CD4-positive, alpha-beta T cell treated with Interleukin-10 for 1 hour (primary cell): ENCODE measurements around the gene LRRN4.
"Not testable (repeated sequence)": the region's sequence is repeated elsewhere in the genome, so short reads cannot be mapped to it uniquely, and the experiment has no call there.

Experiments used
- DNase-seq: peaks from one replicate; pipeline ENCODE4 v3.0.0-alpha.2; 2020

LRRN4 gene

DNA sequence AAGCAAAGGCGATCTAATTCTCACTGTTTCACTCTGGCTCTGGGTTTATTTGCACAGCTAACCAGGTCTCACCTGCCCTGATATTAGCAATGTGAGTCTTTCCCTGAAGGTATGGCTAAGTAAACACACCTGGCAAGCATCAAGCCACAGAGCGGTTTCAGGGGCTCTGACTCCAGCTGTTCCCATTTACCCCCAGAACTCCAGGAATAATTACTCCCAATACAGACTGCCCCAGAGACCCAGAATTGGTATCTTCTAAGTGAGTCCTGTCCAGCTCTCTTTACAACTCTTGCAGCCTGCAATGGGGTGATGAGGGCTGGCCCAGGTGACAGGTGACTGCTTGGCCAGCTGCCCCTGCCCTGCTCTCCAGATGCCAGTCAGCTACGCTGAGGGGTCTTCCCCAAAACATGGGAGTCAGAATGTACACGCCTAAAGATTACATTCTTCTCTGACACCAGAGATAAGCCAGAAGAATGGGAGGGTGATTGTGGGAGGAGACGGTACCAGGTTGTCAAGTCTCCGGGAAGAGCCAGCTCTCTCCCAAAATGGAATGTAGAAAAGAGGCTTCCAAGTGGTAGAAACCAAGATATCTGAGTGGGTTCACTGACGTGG, 4.9 kb upstream of the LRRN4 start:
- DNase-seq = no peak

DNA sequence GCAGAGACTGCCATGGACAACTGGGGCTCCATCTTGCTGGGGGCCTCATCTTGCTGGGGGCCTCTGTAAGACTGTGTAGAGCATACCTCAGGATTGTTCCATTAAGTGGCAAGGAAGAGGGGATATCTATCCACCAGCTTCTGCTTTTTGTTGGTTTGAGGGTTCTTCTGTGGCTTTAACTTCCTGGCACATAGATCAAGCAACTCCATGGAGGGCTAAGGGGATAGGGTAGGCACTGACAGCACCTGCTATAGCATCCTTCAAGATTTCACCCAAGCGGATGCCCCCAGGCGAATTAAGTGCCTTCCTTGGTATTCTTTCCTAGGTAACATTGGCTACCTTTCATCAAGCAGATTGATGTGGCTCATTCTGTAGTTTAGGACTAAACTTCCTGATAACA, 3.8 kb upstream of the LRRN4 start:
- no peak for DNase-seq

DNA sequence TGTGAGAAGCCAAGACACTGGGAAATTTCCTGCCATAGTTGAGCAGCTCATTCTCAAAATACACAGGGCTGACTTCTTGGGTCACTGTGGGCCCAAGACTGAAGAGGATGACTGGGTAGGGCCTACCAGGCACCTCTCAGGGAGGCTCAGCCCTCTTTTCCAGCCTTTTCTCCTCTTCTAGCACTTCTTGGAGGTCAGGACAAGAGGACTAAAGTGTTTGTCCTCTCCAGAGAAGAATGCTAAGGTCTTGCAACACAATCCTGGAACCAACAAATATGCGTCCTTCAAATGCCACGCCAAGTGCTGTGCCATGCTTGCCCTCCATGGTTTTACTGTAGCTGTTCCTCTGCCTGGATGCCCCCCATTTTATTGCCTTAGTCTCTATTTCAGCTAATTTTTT, 3.3 kb upstream of the LRRN4 start:
- no peak for DNase-seq

DNA sequence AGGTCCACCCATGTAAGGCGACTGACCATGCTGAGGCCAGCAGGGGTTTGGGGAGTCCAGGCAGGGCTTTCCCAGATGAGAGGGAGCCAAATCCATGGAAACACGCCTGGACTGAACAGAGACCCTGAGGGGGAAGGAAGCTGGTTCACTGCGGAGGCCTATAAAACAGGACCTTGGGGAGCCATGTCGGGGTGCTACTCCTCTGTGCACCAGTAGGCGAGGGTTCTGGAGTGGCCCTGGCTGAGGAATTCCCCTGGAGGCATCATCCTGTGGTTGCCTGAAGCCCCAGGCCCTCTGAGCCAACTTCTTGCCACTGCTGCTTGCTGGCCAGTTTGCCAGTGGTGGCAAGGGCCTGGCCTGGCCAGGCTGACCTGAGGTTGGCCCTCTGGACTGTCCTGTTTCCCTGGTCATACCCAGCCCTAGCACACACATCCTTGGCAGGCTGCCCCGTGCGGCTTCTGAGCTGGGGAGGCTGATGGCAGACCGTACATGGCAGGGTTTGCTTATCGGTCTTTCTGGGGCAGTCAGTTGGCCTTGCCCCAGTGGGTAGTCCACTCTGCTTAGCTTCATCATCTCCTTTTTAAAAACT, 2.2 kb upstream of the LRRN4 start:
- DNase-seq = no peak

DNA sequence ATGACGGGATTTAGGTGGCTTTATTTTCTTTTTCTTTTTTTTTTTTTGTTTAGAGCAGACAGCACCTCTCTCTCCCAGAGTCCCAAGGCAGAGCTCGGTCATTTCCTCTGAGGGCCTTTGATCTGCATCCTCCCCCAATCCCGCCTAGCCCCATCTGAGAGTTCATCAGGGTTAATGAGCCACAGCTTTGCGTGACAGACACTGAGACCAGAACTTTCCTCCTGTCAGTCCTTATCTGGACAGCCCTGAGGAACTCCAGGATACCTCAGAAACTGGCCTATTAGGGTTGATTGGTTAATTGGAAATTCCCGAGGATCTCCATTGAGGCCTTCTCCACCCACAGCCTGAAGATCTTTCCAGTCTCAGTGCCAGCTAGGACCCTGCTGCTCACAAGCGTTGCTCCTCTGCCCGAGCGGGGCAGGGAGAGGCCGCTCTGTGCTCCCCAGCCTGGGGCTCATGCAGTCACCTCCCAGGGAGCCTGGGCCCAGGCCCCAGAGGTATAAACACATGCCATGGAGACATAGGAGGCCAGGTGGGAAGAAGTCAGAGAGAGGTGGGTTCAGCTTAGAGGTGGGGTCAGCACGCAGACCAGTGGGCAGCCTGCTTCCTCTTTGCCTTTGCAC, 1.4 kb upstream of the LRRN4 start:
- DNase-seq = no peak

DNA sequence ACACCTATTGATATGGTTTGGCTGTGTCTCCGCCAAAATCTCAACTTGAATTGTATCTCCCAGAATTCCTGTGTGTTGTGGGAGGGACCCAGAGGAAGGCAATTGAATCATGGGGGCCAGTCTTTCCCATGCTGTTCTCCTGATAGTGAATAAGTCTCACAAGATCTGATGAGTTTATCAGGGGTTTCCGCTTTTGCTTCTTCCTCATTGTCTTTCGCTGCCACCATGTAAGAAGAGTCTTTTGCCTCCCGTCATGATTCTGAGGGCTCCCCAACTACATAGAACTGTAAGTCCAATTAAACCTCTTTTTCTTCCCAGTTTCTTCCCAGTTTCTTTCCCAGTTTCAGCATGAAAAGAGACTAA, 810 bp upstream of the LRRN4 start:
- not testable (repeated sequence) for DNase-seq

DNA sequence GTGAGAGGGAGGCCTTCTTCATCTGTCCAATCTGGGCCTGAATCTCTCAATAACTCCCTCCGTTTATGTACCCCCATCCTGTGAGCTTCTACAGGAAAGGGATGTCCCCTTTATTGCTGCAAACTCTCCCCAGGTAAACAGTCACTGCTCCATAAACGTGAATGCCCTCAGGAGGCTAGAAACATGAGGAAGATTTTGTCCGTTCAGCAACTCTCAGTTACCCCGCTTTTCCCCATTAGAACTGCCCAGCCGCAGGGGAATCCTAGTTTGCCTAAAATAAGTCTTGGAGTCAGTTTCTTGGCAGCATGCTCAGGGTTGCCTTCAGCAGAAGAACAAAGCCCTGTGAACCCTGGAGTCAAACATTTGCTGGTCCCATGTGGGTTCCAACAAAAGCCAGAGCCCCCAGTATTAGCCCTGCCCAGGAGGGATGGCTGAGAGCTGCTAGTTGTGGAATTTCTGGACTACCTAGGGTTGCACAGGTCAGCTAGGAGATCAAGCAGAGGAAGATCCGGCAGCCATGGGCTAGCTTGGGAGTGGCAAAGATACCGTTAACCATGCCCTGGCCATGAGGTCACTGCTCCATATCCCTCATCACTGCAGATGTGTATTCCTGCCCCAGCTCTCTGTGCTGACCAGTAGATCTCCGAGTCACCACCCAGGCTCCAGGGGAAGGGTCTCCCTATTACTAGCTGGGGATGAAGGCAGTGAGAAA, 640 bp downstream of the LRRN4 start:
- no peak for DNase-seq

DNA sequence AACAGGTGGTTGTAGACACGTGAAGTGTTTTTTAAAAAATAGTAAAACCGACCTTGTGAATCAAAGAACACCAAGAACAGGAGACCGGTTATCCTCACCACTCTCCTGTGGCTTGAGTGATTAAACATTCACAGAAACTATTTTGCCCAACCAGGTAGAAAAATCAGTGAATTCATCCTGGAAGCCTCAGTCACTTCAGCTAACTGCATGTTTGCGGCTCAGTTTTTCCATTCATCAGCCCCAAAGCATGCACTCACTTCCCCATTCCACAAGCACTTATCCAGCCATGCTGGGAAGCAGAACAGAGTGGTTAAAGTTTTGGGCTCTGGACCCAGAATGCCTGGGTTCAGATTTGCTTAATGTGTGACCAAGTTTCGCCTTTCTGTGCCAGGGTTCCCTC, 2.4 kb downstream of the LRRN4 start:
- no peak for DNase-seq

DNA sequence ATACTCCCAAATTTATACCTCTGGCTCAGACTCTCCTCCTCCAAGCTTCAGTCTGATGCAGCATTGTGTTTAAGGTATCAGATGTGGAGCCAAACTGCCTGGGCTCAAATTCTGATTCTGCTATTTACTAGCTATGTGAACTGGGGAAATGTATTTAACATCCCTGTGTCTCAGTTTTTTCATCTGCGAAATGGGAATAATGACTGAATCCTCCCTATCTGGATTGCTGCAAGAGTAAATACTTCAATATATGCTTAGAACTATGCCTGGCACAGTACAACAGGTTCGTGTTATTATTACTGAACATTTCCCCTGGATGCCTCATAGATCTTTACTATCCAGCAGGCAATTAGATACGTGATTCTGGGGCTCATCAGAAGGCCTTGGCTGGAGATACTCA, 5.5 kb downstream of the LRRN4 start:
- DNase-seq = no peak

DNA sequence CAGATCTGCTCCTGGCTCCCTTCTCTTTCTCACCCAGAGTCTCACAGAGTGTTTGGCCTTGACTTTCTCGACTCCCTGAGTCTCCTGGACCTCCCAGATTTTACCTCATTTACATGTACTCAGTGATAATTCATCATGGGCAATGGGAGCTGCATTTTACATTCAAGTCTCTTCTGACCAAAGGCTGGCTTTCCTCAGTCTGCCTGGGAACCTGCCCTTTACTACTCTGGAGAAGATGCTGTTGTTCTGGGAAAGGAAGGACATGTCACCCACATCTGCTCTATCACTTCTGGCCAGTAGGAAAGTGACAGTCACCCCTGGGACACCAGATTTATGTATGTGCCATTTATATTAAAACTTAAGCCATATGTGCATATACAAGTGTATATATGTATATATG, 7.4 kb downstream of the LRRN4 start:
- no peak for DNase-seq

DNA sequence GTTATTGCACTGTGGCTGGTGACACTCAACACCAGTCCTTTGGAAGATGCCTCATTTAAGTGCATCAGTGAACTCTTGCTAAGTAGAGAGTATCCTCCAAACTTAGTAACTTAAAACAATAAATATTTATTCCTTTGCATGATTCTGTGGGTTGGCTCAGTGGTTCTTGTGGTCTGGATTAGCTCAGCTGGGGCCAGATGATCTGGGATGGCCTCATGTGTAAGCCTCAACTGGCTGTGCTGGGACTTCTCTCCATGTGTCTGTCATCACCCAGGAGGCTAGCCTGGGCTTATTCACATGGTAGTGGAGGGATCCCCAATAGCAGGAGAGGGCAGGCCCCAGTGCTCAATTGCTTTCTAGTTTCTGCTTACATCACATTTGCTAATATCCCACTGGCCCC, 8.3 kb downstream of the LRRN4 start:
- DNase-seq = no peak

DNA sequence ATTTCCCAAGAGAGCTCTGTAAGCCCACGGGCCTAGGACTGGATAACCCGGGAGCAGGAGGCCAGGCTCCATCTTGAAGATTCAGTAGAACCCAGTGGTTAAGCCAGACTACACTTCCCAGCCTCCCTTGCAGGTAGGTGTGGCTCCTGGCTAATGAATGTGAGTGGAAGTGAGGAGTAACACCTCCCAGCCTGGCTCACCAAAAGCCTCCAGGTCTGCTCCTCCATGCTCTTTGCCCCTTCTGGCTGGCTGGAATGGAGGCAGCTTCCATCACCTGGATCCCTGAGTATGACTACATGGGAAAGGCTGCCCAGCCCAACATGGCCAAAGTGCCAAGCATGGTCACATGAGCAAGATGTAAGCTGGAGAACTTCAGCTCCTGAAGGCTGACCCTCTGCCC, 9.7 kb downstream of the LRRN4 start:
- DNase-seq = no peak

DNA sequence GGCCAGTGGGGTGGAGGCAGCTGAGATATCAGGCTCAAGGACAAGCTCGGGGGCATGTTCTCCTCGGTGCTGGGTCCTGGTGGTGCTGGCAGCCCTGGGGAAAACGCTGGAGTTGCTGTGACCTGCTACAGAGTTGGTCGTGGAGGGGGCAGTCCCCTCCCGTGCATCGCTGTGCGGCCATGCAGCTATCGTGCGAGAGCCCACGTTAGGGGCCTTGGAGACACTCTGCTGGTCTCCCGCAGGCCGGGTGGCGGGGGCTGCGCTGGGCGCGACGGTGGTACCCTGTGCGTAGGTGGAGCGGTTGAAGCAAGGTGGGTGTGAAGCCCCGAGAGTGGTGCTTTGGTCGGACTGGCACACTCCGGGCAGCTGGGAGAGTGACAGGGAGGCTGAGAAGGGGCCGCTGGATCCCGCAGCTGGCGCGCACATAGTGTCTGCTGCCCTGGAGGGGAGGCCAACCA, 12.0 kb downstream of the LRRN4 start:
- no peak for DNase-seq

DNA sequence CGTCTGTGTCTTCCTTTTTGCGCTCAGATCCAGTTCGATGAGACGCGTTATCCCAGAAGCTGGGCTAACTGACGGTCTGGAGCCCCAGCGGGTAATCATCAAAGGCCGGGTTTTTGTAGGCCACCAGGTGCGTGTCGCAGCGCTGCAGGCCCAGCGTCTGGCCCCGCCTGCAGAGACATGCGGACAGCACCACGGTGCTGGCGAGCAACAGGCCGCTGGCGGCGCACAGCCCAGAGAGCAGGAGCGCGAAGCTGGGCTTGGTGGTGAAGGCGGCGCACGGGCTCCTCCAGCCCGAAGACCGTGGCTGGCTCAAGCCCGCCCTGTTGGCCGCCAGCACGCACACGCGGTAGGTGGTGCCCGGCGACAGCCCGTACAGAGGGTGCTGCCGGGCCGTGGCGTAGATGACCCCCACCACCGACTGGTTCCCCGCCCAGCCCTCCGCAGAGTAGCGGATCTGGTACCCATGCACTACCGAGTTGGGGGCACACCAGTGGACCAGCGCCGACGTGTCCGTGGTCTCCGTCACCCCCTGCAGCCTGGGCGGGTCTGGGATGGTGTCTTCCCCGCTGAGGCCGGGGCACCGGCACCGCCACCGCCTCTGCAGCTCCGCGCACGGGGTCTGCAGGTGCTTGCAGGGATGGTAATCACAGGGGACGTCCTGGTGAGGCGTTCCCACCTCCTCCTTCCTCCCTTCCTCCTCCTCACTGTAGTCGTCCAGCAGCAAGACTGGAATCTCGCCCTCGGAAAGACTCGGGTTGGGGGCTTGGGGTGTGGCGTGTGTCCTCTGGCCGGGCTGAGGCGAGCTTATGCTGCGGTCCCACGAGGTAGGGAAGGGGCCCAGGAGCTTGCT, 12.7 kb downstream of the LRRN4 start:
- DNase-seq = no peak

DNA sequence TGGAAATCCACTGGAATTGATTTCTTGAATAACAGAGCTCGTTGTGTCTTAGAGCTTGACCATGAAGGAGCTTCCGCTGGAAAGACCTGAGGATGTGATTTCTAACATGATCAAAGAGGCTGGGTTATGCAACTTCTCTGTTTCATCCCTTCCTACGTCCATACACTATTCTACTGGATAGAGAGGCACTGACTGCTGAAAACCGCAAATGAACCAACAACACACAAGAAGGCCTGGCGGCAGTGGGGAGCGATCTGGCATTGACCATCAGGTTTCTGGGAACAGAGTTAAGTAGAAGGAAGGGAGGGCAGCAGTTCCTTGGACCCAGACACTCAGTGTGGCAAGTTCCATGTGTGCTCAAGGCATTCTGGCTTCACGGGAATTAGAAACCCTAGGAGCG, 13.3 kb downstream of the LRRN4 start:
- no peak for DNase-seq

DNA sequence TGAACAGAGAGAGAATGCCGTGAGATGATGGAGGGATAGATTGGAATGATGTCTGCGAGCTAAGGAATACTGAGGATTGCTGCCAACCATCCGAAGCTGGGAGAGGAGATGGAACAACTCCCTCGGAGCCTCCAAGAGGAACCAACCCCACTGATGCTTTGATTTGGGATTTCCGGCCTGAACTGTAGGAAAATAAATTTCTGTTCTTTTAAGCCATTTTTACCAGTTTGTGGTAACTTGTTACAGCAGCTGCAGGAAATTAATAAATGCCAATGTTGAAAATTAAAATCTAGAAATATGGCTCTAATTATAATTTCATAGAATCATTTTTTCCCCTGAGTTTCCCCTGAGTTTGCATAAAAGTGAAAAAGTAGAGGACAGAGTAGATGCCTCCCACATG, 14.1 kb downstream of the LRRN4 start:
- DNase-seq = no peak

DNA sequence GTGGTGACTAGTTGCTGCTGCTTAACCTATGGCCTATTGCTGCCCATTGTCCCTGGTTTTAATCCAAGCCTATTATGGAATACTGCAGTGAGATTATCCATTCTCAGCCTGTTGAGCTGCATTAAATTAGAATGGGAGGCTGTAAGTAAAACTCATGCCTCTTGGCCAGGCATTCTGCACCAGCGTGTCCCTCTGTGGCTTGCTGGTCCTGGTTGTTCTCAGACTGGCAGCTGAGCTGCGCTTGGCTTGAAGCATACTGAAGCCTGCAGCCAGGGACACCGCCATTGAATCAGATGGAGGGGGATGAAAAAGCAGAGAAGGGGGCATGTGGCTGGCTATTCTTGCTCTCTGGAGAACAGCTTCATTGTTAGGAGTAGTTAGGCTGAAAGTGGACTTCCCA, 15.6 kb downstream of the LRRN4 start:
- no peak for DNase-seq

DNA sequence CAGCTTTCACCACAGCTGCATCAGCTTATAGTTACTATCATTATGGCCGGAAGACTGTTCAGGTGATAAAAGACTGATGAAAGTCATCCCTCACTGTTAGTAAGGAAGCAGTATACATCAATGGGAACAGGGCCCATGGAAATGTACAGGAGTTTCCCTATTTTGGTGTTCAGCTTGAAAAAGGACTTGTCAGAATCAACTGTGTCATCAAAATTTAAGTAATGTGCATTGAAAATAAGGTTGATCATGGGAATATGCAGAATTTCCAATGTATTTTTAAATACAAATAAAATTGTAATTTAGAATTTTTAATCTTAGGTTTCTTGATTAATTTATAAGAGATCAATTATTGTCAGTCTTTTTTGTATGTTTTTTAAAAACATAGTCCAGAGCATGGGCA, 16.8 kb downstream of the LRRN4 start:
- no peak for DNase-seq

DNA sequence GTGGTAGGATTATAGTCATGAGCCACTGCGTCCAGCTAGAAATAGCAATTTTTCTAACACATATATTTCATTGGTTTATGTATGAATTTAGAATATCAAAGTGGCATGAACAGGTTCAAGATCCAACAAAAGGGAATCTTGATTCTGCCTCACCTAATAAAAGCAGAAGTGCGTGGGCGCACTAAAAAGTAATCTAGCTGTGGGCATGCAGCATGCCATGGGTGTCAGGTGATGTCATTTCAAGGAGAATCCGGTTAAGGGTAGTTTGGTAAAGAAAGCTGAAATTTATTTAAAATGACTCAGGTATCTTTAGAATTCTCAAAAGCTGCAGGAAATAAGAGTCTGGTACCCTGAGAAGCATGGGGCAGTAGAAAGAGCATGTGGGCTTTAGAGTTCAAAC, 17.6 kb downstream of the LRRN4 start:
- DNase-seq = no peak

DNA sequence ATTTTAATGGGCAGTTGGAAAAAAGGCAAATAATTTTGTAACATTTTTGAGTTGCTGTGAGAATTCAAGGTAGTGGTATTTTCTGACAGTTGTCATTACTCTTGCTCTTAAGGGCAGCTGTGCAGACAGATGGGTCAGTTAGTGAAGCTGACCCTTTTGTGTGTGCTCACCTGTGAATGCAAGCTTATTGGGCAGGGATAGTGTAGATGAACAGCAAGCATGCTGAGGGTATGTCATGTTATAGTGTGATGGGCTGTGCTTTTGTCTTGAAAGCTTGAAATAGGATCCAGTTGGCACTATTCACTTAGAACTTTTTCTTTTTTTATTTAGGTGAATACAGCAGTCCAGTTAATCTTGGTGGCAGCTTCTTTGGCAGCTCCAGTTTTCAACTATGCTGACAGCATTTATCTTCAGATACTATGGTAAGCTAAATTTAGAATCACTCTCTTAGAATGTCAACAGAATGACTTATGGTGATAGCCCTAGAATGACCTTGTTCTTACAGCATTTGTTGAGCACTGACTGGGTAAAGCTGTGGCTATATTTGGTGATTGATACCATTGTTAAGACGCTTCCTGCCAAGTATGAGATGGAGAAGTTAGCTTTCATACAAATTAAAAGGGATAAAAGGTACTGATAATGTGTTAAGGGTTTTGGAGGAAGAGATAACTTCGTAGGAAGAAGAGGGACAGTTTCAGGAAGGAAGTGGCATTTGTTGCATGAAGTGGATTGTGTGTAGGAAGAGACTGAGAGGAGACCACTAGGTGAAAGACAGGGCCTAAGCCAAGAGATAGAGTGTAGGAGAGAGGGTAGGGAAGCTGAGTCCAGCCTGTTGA, 19.5 kb downstream of the LRRN4 start:
- DNase-seq = no peak

DNA sequence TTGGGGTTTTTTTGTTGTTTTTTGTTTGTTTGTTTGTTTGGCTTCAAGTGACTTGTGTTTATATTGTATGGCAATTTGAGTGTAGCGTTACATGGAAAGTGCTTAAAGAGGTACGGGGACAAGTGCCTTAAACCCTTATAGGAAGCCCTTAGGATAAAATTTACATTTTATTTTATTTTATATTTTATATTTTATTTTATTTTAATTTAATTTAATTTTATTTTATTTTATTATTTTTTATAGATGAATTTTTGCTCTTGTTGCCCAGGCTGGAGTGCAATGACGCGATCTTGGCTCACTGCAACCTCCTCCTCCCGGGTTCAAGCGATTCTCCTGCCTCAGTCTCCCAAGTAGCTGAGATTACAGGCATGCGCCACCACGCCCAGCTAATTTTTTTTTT, 21.0 kb downstream of the LRRN4 start:
- DNase-seq = not testable (repeated sequence)

DNA sequence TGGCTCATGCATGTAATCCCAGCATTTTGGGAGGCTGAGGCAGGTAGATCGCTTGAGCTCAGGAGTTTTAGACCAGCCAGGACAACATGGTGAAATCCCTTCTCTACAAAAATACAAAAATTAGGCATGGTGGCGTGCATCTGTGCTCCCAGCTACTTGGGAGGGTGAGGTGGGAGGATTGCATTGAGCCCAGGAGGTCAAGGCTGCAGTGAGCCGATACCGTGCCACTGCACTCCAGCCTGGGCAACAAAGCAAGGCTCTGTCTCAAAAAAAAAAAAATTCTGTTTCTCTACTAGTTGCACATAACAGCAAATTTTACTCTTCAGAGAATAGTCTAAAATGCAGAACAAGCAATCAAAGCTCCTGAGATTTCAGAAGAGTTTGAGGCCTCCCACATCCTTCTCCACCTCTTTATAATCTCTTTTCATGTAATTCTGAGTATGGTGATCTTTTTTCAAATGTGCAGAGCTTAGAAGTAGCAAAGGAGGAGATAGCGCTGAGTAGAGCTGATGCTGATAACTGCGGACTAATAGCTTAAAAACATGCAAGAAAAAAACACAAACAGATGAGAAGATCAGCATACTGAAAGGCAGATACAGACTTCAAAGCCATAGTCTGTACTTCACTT, 23.3 kb downstream of the LRRN4 start:
- DNase-seq = no peak
